GM23338 (cell line): ENCODE results near the gene NUMB.

Experiments used
- CREB1 ChIP-seq: fragments of 250-450 bp; sonication (Bioruptor Pico); IDR thresholded peaks from 2 replicates; pipeline ENCODE4 v1.5.0; 2020; ENCODE audit warnings: low read depth, mild to moderate bottlenecking, moderate library complexity
- CTCF ChIP-seq, 2 experiments: fragments of 200-600 bp in 1 of 2; sonication (generic) in 1 of 2; conservative IDR thresholded peaks; 2 replicates each; pipeline versions ENCODE4 v1.5.1 to v1.6.1; 2016 to 2017; ENCODE audit warnings: antibody characterized with exemption in 2 of 2, low read depth in 2 of 2, mild to moderate bottlenecking in 2 of 2, moderate library complexity in 1 of 2
- EZH2 ChIP-seq: fragments of 200-600 bp; sonication (generic); IDR thresholded peaks from one replicate; pipeline ENCODE4 v1.8.0; 2017; ENCODE audit warnings: antibody characterized with exemption, mild to moderate bottlenecking, low read depth; ENCODE audit not compliant: unreplicated experiment
- EZH2phosphoT487 ChIP-seq: fragments of 200-600 bp; sonication (generic); IDR thresholded peaks from one replicate; pipeline ENCODE4 v1.8.1; 2018; ENCODE audit warnings: antibody characterized with exemption; ENCODE audit not compliant: unreplicated experiment
- JUNB ChIP-seq: IDR thresholded peaks from one replicate; pipeline ENCODE4 v1.6.1; 2016; ENCODE audit warnings: antibody characterized with exemption; ENCODE audit not compliant: unreplicated experiment
- POLR2AphosphoS5 ChIP-seq: IDR thresholded peaks from 2 replicates; pipeline ENCODE4 v1.6.1; 2016; ENCODE audit warnings: antibody characterized with exemption, low read depth
- STAT1 ChIP-seq: IDR thresholded peaks from one replicate; pipeline ENCODE4 v1.6.1; 2016; ENCODE audit warnings: antibody characterized with exemption; ENCODE audit not compliant: unreplicated experiment

- TF ChIP-seq JUNB, result no peak
- no peak for TF ChIP-seq CTCF (conservative IDR thresholded peaks at IDR 0.05; ENCODE audit: low read depth in 2 of 2)
- TF ChIP-seq STAT1, result no peak
- no peak for TF ChIP-seq POLR2AphosphoS5
- TF ChIP-seq CREB1, result no peak
- TF ChIP-seq EZH2, result no peak
- no peak for TF ChIP-seq EZH2phosphoT487
These were observed 3.1 kb downstream of the NUMB start for GRCh38 chr14:73455294-73455693.
